OCI-LY7 (cell line): ENCODE data around the gene SND1.

ENCODE experiments used
- EZH2phosphoT487 ChIP-seq: fragments of 200-600 bp; sonication (generic); IDR thresholded peaks from 2 replicates; pipeline ENCODE4 v1.6.1; 2018; ENCODE audit warnings: low read depth, borderline replicate concordance, mild to moderate bottlenecking, mixed run types, antibody characterized with exemption, low read length, moderate library complexity, mixed read lengths
- TF ChIP-seq, protein P1 (sequence below): fragments of 200-600 bp; sonication (generic); conservative IDR thresholded peaks from 2 replicates; pipeline ENCODE4 v1.5.1; 2014; ENCODE audit warnings: mild to moderate bottlenecking, antibody characterized with exemption, low read length, moderate library complexity, mixed read lengths

DNA sequence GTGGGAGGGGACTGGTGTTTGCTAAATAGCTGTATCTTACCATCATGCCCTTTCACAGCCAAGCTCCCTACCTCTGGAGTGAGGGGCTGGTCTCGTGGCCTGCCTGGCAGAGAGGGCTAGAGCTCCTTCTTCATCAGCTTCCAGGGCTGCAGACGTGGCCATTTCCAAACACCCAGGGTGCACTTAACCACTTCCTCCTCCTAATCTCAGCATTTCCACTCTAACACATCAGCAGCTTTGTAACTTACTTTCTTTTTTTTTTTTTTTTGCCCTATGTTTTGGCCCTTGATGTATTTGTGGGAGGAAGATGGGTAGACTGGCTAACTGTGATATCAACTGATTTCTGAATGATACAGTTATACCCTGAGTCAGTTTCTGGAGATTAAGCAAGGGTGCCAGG lies 351.8 kb downstream of the SND1 start:
- TF ChIP-seq, protein P1, sequence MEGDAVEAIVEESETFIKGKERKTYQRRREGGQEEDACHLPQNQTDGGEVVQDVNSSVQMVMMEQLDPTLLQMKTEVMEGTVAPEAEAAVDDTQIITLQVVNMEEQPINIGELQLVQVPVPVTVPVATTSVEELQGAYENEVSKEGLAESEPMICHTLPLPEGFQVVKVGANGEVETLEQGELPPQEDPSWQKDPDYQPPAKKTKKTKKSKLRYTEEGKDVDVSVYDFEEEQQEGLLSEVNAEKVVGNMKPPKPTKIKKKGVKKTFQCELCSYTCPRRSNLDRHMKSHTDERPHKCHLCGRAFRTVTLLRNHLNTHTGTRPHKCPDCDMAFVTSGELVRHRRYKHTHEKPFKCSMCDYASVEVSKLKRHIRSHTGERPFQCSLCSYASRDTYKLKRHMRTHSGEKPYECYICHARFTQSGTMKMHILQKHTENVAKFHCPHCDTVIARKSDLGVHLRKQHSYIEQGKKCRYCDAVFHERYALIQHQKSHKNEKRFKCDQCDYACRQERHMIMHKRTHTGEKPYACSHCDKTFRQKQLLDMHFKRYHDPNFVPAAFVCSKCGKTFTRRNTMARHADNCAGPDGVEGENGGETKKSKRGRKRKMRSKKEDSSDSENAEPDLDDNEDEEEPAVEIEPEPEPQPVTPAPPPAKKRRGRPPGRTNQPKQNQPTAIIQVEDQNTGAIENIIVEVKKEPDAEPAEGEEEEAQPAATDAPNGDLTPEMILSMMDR = no peak
- no peak for TF ChIP-seq EZH2phosphoT487
